GF-D8 (cell line): ENCODE results near the gene SETD7.

Source experiments
- DNase-seq: peaks from one replicate; lab custom pipeline; 2025; lab: John Stamatoyannopoulos, UW

Gene SETD7

GRCh38 chr4:139547979-139548378 lies 8.0 kb downstream of the SETD7 start:
- DNase-seq = no peak

- DNase-seq = no peak
Observed at GRCh38 chr4:139540632-139541031, 15.4 kb downstream of the SETD7 start.

- DNase-seq = no peak
Observed at GRCh38 chr4:139540161-139540560, 15.9 kb downstream of the SETD7 start.

GRCh38 chr4:139537292-139537691 lies 18.7 kb downstream of the SETD7 start:
- no peak for DNase-seq

- DNase-seq = no peak
Observed at GRCh38 chr4:139535871-139536234, 20.2 kb downstream of the SETD7 start.

- DNase-seq = no peak
Observed at GRCh38 chr4:139535228-139535870, 20.7 kb downstream of the SETD7 start.

- DNase-seq = no peak
Observed at GRCh38 chr4:139534287-139534950, 21.6 kb downstream of the SETD7 start.

GRCh38 chr4:139533511-139533910 lies 22.5 kb downstream of the SETD7 start:
- DNase-seq = no peak

GRCh38 chr4:139532947-139533346 lies 23.1 kb downstream of the SETD7 start:
- DNase-seq = no peak

GRCh38 chr4:139530833-139531427 lies 25.1 kb downstream of the SETD7 start:
- DNase-seq = no peak

- peak; percentile 84 for DNase-seq
Observed at GRCh38 chr4:139528377-139529005, 27.5 kb downstream of the SETD7 start.

GRCh38 chr4:139526928-139527327 lies 29.1 kb downstream of the SETD7 start:
- no peak for DNase-seq

GRCh38 chr4:139525414-139525813 lies 30.6 kb downstream of the SETD7 start:
- no peak for DNase-seq

GRCh38 chr4:139524062-139524631 lies 31.9 kb downstream of the SETD7 start:
- no peak for DNase-seq

GRCh38 chr4:139523076-139523475 lies 32.9 kb downstream of the SETD7 start:
- DNase-seq = no peak

GRCh38 chr4:139522457-139522856 lies 33.6 kb downstream of the SETD7 start:
- no peak for DNase-seq

- DNase-seq = no peak
Observed at GRCh38 chr4:139521754-139522401, 34.1 kb downstream of the SETD7 start.

- DNase-seq = no peak
Observed at GRCh38 chr4:139515531-139515958, 40.5 kb downstream of the SETD7 start.

GRCh38 chr4:139514382-139515059 lies 41.5 kb downstream of the SETD7 start:
- DNase-seq = no peak

- DNase-seq = no peak
Observed at GRCh38 chr4:139511320-139511719, 44.7 kb downstream of the SETD7 start.

GRCh38 chr4:139509727-139510410 lies 46.1 kb downstream of the SETD7 start:
- DNase-seq = no peak
